Measurements from ENCODE around the gene DRC1.
"Not testable (repeated sequence)": the region's sequence is repeated elsewhere in the genome, so short reads cannot be mapped to it uniquely, and the experiment has no call there.

DRC1 gene

DNA sequence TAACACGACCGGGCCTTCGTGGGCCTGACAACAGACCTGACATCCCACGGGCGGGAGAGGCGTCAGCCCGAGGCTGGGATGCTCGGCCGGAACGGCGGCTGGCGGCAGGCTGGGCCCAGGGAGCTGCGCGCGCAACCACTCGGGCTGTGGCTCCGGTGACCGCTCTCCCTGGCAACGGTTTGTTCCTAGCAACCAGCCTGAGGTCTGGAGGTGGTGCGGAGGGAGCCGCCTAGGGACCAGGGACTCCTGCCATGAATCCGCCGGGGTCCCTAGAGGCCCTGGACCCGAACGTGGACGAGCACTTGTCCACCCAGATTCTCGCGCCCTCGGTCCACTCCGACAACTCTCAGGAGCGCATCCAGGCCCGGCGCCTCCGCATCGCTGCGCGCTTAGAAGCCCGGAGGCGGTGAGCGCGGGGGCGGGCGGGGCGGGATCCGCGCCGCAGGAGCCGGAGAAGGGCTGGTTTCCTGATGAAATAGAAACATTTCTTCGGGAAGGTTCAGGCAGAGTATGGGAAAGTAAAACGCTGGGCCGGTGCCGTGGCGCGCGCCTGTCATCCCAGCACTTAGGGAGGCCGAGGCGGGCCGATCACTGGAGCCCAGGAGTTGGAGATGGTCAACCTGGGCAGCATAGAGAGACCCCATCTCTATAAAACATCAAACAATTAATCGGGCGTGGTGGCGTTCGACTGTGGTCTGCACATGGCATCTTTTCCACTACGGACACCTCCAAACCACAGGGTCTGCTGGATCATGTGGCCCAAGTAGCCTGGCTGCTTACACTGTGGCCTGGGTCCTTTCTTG is at the start of gene DRC1:
DRC1 (plus strand) TSS at position 182 of the 803 bp plus-strand sequence; CDS start at position 252, 70 bp downstream.
- peak in 49 of 56 donors; percentile 5 to 77 (median 40) for DNase-seq

DNA sequence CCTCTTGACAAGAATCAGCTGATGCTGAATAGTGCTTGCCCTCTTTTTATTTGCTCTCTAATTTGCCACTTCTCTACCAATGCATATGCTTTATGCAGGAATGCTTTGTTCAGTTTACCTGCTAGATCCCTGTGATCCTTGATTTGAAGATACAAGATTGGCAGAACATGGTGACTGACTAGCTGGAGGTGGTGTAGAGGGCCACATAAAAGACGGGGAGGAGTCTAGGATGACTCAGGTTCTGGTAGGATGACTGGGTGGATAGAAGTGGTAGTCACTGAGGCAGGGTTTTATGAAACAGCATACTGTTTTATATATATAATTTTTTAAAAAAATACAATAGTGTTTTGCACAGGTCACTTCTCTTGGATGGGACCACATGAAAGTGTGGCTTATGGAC is 48.8 kb upstream of the DRC1 start:
- DNase-seq, result no peak

DNA sequence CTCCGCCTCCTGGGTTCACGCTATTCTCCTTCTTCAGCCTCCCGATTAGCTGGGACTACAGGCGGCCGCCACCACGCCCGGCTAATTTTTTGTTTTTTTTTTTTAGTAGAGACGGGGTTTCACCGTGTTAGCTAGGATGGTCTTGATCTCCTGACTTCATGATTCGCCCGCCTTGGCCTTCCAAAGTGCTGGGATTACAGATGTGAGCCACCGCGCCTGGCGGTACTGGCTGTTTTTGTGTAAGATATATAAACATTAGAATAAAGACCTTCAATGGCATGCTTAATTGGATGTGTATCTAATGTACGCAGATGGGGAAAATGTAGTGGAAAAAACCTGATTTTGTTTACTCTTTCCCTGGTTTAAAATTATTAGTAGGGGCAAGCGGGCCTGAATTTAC is 47.3 kb upstream of the DRC1 start:
- DNase-seq, result not testable (repeated sequence)

DNA sequence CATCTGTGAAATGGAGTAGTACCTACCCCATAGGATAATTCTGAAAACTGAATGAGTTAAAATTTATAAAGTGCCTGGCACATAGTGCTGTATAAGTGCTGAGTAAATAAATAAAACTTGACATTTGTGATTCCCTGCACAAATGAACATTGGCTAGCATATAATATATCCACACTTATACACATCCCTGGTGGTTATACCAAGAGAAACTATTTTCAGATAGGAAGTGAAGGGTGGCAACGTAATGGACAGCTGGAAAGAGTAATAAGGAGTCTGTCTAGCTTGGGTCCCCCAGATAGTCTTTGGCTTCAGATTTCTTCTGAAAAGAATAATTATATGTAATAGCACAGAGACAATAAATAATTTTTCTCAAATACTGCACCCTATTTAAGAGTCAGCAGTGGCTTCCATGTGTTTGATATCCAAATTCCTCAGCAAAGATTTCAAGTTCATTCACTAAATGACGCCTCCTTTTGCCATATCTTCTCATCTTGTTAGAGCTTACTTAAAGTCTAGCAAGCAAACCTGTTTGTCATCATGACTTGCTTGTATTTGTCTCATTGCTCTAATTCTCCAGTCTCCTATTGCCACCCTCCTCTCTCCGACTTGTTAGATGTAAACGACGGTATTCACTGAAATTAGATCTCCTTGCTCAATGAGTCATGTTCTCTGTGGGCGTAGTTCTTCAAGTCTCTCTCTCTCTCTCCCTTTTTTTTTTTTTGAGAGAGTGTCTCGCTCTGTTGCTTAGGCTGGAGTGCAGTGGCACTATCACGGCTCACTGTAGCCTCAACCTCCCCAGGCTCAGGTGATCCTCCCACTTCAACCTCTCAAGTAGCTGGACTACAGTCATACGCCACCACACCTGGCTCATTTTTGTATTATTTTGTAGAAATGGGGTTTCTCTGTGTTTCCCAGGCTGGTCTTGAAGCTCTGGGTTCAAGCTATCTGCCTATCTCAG is 46.4 kb upstream of the DRC1 start:
- peak in 2 of 56 donors; percentile 9 to 13 for DNase-seq

DNA sequence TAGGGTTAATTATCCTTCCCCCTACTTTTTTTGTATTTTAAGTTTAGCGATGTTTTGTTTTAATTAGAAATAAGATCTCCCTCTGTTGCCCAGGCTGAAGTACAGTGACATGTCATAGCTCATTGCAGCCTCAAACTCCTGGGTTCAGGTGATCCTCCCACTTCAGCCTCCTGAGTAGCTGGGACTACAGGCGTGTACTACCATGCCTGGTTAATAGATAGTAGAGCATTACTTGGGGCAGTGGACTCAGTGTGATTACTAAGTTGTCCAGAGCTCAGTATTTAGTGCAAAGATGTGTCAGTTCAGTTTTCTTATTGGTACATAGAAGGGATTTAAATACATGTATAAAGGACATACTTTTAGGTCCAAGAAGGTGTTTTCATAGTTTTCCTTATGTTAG is 45.6 kb upstream of the DRC1 start:
- no peak for DNase-seq

DNA sequence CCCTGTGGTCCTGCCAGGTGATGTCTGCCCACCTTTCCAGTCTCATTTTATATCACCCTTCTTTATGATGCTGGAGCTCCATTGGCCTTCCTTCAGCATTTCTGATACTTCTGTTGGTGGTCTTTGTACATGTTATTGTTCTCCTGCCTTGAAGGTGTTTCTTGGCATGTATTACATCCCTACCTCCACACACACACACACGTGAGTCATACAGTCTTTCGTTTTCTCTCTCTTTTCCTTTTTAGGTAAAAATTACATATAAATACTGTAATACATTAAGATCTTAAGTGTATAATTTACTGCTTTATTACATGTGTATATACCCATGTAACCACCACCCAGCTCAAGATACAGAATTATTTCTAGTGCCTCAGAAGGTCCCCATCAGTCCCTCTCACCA is 44.9 kb upstream of the DRC1 start:
- DNase-seq, result no peak

DNA sequence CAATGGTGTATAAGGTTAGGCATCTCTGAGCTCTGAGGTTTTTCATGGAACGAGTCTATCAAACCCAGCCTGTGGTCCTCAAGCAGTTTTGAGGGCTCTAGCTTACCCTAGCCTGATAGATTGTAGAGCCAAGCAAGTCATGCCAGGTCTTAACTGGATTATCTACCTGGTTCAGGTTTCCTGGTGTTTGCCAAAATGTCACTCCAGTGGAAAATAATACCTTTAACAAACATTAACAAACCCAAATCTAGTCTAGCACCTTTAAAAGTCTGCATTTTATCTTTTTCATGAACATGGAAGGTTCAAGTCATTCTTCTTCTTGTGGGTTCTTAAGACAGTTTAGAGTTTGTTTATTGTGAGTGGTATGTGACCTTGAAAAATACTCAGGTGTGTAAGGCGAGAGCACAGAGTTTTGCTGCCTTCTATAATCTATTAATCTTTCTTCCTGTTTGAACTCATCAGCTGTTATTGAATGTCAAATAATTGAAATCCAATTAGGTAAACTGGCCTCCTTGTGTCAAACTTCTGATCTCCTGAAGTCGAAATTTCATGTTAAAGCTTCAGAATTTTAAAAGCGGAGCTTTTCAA is 41.7 kb upstream of the DRC1 start:
- DNase-seq, result no peak

DNA sequence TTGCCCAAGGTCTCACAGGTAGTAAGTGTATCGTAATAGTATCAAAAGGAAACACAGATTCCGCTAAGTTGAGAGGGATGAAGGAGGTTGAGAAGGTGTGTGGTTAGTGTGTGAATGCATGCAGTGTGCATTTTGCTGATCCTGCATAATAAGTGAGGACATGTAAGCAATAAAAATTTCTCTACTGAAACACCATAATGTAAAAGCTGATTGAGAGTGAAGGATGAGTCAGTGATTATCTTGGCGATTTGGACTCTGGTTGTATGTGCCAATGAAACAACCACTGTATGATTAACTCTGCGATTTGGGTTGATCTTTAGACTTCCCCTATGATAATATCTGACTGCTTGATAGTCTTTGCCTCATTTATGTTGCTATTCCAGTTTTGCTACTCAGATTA is 38.4 kb upstream of the DRC1 start:
- no peak for DNase-seq

DNA sequence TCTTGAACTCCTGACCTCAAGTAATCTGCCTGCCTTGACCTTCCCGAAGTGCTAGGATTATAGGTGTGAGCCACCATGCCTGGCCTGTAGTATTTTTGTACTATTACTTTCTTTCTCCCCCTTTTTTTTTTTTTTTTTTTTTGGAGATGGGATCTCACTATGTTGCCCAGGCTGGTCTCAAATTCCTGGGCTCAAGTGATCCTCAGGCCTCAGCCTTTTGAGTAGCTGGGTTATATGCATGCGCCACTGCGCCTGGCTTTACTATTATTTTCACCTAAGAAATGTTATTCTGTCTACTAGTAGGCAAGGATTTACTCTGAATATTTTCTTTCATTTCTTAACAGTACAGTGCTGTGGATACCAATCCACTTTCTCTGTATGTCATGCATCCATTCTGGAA is 37.8 kb upstream of the DRC1 start:
- DNase-seq, result no peak

DNA sequence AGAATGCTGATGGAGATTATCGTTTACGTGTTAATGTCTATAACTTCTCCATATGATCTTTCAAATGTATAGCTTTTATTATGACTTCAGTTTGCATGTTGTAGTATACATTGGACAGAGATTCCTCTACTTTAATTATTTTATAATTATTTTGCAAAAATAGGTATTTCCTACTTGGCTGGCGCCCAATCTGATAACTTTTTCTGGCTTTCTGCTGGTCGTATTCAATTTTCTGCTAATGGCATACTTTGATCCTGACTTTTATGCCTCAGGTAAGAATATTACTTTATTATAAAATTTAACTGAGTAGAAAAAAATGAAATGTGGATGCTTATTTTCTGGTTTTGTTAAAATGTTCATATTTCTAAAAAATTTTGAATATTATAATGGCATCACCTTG is 37.1 kb upstream of the DRC1 start:
- no peak for DNase-seq

DNA sequence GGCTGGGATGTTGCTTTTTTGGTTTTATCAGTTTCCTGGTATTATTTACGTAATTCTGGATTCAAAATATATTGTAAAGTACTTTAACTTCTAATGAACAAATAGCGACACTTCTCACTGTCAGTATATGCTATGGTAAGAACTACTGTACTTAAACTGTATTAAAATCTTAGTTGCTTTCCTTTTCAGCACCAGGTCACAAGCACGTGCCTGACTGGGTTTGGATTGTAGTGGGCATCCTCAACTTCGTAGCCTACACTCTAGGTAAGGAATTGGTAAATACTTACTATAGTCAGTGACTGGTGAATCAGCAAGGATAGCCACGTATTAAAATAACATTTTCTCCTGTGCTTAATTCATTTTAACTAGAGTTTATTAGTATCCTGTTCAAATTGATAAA is 34.8 kb upstream of the DRC1 start:
- no peak for DNase-seq

DNA sequence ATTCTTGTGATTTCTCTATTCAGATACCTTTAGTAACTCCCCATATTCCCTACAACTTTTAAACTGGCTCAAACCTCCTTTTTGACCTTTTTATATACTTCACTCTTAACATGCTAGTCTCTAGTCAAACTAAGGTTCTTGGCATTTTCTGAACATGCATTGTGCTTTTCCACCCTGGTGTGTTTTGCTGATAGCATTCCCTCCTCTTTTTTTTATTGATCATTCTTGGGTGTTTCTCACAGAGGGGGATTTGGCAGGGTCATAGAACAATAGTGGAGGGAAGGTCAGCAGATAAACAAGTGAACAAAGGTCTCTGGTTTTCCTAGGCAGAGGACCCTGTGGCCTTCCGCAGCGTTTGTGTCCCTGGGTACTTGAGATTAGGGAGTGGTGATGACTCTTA is 32.1 kb upstream of the DRC1 start:
- DNase-seq, result not testable (repeated sequence)

DNA sequence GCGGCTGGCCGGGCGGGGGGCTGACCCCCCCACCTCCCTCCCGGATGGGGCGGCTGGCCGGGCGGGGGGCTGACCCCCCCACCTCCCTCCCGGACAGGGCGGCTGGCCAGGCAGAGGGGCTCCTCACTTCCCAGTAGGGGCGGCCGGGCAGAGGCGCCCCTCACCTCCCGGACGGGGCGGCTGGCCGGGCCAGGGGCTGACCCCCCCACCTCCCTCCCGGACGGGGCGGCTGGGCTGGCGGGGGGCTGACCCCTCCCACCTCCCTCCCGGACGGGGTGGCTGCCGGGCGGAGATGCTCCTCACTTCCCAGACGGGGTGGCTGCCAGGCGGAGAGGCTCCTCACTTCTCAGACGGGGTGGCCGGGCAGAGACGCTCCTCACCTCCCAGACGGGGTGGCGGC is 30.8 kb upstream of the DRC1 start:
- DNase-seq, result not testable (repeated sequence)

DNA sequence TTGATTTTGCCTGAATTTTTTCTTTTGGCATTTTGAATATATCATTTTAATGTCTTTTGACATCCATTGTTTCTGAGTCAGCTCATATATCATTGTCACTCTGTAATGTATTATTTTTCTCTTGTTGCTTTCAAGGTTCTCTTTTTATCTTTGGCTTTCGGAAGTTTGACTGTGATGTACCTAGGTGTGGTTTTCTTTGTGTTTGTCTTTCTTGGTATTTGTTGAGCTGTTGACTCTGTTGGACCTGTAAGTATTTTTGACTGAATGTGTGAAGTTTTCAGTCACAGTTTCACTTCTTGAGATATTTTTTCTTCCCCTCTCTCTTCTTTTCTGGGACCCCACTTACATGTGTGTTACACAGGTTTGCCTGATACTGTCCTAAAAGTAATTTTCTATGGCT is 24.9 kb upstream of the DRC1 start:
- DNase-seq, result no peak

DNA sequence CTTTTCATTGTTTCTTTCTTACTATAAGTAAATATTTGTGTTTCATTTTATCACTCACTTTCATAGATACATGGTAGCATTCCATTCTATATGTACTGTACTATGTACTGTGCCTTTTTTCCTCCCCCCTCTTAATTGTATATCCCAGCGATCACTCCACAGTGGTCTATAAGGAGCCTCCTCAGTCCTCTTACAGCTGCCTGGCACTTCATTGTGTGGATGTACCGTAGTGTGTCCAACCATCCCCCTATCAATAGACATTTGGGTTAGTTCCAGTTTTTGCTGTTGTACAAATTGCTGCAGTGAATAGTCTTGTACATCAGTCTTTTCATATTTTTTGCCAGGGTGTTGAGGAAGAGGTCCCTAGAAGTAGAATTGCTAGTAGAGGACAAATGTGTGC is 21.4 kb upstream of the DRC1 start:
- no peak for DNase-seq

DNA sequence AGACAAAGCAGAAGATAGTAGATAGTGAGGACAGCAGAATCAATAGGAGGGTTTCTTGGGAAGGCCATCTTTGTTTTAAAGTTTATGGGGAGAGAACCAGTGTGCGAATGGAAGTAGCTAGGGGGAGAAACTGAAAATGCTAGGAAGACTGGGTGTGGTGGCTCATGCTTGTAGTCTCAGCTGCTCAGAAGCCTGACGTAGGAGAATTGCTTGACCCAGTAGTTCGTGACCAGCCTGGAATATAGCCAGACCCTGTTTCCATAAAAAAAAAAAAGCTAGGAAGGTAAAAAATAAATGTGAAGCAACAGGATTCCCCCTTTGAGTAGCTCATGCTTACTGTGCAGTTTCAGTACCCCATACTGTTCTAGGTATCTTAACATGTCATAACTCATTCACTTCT is 19.2 kb upstream of the DRC1 start:
- DNase-seq, result no peak

DNA sequence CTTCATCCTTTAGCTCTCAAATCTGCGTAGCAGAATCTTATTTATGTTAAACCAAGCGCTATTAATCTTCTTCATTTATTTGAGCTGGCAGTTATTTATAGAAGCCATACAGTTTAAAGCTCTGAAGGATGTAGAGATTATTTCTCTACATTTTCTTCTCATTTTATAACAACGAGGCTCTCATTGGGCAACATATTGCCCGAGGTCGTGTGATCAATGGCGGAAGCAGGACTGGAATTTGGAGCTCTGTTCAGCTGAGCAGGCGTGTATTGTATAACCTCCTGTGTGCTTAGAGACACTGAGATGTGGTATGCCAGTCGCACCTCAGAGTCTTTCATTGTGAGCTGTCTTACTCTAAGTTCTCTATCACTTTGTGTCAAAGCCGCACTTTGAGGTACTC is 17.5 kb upstream of the DRC1 start:
- peak in 1 of 56 donors; percentile 1 for DNase-seq

DNA sequence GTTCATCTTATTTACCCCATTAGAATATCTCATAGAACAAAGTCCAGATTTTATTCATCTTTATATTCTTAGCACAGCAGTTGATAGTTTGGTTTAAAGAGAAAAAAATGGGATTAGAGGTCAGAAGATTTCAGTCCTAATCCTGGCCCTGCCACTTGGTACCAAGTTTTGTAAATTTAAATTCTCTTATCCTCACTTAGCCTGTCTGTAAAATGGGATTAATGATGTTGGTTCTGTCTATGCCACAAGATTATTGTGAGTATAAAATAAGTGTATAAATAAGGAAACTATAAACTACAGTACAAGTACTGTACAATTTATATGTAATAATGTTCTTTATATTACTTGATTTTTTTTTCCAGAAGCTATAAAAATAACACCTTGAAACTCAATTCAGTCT is 17.1 kb upstream of the DRC1 start:
- DNase-seq, result no peak

DNA sequence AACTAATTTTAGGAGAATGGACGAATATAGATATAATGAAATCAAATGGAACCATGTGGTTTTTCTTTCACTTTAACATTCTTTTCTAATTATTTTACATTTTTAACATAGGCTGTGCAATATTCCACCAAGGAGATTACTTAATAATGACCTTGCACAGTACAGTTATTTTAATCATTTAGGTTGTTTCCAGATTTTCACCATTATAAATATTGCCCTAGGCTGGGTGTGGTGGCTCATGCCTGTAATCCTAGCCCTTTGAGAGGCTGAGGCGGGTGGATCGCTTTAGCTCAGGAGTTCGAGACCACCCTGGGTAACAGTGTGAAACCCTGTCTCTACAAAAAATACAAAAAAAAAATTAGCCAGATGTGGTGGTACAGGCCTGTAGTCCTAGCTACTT is 14.5 kb upstream of the DRC1 start:
- no peak for DNase-seq

DNA sequence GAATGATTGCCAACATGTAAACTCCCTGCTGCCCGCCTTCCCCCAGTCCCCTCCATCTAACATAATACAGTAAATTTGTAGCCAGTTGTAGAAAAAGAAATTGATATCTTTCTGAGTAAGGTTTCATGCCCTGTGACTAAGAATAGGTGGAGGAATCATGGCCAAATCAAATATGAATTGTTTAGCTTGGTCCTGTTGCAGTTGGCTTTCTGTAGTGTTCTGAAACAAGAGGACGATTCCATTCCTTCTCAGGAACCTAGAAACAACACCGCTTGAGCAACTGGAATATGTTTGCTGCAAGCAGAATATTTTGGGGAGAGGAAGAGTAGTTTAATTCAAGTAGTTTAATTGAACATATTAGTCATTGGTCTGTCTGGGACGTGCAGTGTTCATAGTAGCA is 7.0 kb upstream of the DRC1 start:
- no peak for DNase-seq

DNA sequence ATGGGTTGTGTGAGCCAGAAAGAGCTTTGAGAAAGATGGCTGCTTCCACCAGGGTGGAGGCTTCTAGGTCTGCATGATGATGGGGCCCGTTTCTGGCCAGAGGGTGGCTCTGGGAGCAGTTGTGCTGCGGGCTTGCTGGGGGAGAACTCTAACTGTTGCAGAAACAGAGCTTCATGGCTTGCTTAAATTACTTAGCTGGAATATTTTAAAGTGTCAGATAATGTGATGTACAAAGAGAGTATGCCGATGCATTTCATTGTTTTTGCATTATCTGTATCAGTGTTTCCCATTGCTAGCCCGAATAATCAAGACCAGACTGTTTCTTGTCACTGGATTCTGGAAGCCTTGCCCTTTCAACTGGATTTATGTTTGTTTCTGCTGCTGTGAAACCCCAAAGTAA is 6.3 kb upstream of the DRC1 start:
- DNase-seq, result peak in 1 of 56 donors; percentile 2

DNA sequence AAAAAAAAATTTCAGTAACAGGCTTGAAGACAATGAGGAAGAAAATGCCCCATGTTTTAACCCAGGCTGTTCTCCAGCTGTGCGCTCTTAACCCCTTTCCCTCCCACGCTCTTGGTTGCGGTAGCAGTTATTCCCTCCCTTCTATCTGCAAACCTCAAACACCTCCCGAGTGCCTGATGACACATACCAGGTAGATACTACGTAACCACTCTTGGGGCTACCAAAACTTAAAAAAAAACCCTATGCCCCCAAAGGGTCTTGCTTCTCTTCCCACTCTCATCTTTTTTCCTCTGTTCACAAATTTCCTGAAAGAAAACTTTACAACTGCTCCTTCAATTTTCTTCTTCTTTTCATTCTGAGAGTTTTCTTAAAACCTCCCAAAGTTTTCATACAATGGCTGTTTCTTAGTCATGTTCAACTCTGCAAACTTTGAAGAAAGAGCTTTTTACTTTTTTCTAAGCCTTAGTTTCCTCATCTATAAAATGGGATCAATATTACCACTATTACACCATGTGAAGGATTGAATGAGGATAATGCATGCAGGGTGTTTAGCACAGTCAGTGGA is 4.9 kb upstream of the DRC1 start:
- DNase-seq, result no peak

Data from amygdala (tissue), 56 donors.